Activated naive CD4-positive, alpha-beta T cell (primary cell): Measurements from ENCODE around the gene ZRANB3.
"Not testable (repeated sequence)": the region's sequence is repeated elsewhere in the genome, so short reads cannot be mapped to it uniquely, and the experiment has no call there.

Experiments
- DNase-seq, 4 experiments: peaks; one replicate each; lab custom pipeline; 2025; lab: John Stamatoyannopoulos, UW

Gene ZRANB3

GRCh38 chr2:135530313-135531230, at the start of gene ZRANB3:
Gene ZRANB3 (minus strand): TSS chr2:135531218.
- peak; percentile 70 to 87 (median 78) for DNase-seq

- no peak for DNase-seq
Measured at GRCh38 chr2:135573620-135574019, 42.6 kb upstream of the ZRANB3 start.

DNA sequence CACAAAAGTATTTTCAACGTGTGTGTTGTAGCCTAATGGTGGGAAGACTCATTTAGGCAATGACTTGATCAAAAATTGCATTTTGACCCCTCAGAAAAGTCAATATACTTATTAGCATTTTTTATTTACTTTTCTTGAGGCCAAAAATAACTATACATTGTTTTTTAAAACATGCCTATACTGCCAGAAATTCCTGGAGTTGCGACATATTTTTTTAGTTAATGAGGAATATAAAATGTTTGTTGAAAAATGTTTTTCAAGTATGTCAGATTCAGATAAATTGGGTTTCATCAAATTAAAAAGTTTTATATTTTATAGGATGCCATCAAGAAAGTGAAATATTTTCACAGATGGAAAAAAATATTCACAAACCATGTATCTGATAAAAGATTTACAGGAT, 39.9 kb upstream of the ZRANB3 start:
- no peak for DNase-seq

DNA sequence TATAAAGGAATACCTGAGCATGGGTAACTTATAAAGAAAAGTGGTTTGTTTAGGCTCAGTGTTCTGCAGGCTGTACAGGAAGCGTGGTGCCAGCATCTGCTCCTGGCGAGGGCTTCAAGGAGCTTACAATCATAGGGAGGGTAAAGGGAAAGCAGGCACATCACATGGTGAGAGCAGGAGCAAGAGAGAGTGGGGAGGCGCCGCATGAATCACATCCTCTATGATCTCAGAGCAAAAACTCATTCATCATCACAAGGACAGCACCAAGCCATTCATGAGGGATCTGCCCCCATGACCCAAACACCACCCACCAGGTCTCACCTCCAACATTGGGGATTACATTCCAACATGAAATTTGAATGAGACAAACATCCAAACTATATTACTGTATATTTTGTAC, 32.8 kb upstream of the ZRANB3 start:
- DNase-seq: no peak

DNA sequence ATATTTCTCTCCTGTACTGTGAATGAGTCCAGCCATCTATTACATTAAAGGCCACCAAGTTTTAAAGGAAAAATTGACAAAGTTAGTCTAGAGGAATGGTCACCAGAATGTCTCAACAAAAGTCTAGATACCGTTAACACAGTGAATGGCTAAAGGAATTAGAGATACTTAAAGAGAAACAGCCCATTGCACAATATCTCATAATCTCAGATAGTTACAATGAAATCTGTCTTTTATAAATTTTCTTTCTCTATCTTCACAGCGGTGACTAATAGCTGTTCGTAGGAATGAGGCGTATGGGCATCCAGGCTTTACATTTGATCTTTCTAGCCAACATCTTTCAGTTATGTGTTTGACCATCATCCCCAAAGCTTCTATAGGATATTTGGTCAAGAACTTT, 30.9 kb upstream of the ZRANB3 start:
- DNase-seq: no peak

DNA sequence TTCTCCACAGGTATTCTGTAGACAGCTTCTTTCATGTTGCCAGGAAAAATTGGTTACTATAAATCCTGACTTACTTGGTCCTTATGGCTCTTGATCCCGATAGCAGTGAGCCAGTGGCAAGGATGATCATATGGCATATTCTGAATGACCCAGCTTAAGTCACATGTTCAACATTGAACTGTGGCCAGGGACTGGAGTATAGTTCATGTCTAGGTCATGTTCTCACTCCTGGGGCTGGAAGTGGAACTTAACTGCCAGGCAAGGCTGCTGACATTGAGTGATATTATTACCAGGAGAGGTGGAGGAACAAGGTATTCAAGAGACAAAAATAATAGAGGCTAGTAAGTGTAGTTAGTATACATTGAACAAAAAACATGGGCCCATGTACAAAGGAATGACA, 26.5 kb upstream of the ZRANB3 start:
- no peak for DNase-seq

- DNase-seq: no peak
Measured at GRCh38 chr2:135555311-135555710, 24.3 kb upstream of the ZRANB3 start.

DNA sequence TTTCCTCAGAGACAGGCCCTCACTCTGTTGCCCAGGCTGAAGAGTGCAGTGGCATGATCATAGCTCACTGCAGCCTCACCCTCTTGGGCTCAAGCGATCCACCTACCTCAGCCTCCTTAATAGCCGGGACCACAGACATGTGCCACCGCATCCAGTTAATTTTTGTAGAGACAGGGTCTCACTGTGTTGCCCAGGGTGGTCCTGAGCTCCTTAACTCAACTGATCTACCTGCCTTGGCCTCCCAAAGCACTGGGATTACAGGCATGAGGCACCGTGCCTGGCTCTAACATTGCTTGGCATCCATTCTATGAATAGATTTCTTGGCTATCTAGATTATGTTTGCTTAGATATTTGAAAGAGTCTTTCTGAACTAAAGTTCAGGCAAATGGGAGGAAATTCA, 21.9 kb upstream of the ZRANB3 start:
- no peak for DNase-seq

DNA sequence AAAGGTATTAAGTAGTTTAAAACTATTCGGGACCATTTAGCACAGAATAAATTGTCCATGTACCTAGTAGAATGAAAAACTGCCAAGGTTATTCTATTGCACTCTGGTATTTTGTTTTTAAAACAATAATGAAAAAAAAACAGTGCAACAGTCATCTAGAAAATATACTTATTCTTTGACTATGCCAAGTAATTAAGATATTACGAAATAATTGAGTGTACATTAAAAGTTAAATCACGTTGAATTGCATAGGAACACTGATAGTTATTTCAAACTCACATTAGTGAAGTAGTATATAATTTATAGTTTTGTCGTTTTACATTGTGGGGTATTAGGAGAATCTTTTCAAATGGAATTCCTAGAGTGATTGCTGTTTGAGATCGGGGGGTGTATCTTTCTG, 20.3 kb upstream of the ZRANB3 start:
- no peak for DNase-seq

DNA sequence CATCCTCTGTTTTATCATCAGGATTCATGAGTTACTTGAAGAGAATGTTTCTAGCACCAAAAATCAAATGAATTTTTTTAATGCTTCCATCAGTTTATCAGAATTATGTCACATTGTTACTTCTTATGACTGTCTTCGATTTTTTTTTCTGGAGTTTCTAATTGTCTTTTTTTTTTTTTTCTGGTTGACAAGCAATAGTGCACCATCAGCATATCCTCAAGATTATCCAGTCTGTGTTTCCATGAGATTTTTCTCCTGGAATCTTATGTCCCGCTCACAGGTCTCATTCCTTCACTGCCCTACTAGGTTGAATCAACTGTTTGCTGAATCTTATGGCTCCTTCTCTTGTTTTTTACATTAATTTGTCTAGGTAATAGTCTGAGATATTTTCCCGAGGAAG, 16.3 kb upstream of the ZRANB3 start:
- no peak for DNase-seq

DNA sequence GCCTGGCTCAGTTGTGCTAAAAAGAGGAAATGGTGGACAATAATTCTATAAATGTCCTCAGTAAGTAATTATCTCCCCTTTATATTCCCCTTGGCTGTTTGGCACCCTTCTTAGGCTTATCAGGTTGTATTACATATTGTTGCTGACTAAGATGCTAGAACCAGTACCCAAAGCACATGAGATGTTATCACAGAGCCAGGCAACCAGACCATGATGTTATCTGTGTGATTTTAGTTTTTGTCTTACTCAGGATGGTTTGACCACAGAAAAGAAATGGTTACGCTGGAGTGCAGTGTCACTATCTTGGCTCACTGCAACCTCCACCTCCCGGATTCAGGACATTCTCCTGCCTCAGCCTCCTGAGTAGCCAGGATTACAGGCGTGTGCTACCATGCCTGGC, 15.4 kb upstream of the ZRANB3 start:
- DNase-seq: no peak

GRCh38 chr2:135533545-135533944, 2.5 kb upstream of the ZRANB3 start:
- DNase-seq: not testable (repeated sequence)

- no peak for DNase-seq
Measured at GRCh38 chr2:135532581-135532980, 1.6 kb upstream of the ZRANB3 start.

DNA sequence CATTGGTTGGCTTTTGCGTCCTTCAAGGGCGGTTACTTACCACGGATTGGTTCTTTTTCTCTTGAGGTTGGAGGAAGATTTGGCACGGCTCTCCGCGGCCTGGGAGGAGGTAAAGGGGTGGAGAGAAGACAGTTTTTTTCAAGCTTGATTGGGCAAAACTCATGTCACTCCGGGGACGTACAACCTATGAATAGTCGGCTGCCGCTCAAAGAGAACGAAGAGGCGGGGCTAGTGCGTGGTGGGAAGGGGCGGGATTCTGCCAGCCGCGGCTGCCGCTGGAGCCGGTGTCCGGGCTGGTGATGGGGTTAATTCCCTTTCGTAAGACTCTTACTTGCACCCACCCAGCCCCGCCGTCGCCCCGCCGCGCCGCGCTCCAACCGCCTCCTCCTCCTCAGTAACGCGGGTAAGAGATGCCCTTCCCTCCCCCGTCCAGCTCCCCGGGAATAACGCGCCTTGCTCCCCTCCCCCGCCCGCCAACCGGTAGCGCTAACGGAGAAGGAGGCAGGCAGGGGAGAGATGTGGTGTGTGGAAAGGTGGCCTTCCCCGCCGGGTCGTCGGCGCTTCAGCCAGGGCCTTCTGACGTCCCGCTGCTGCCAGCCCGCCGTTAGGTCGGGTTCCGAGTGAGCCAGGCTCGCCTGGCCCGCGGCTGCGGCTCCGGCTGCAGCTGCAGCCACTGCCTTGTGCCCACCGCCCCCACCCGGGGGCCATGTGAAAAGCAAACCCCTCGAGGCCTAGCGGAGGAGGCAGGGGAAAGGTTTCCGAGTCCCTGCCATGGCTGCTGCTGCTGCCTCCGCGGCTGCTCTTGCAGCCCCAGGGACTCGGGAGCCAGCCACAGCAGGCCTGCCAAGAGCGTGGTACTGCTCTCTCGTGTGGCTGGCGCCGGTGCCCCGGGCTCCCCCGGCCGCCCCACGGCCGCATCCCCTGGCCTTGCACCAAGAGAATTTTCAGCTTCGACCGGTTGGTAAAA, 496 bp upstream of the ZRANB3 start, which contains the start of gene R3HDM1:
Gene R3HDM1 (plus strand): TSS at position 254 of the 967 bp plus-strand sequence. CDS start 73,362 bp downstream, outside the sequence.
- peak; percentile 69 to 84 (median 80) for DNase-seq

GRCh38 chr2:135528006-135528405, 3.0 kb downstream of the ZRANB3 start:
- DNase-seq: no peak

DNA sequence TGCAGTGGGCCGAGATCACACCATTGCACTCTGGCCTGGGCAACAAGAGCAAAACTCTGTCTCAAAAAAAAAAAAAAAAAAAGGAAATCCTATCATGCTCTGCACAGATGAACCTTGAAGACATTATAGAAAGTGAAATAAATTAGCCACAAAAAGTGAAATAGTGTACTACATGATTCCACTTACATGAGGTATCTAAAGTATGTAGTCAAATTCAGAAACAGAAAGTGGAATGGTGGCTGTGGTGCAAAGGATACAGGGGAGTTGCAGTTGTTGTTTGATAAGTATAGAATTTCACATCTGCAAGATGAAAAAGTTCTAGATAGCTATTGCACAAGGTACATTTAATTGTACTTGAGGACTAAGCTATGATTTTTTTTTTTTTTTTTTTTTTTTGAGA, 5.2 kb downstream of the ZRANB3 start:
- DNase-seq: no peak

DNA sequence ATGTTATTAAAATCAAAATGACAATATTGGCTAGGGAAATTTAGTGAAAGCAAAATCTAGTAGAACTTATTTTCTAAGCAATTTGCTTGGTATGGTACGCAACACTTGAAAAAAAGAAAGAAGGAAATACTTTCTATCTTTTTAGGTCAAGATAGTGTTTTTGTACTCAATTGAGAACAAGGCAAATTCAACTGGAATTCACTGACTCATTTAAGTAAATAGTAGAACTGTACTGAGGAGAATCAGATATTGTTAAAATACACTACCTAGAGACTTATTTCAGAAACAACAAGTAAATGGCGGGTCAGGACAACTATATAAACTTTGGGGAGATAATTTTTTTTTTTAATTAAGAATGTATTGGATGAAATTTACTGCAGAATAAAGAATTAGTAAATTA, 18.9 kb downstream of the ZRANB3 start:
- DNase-seq: no peak

DNA sequence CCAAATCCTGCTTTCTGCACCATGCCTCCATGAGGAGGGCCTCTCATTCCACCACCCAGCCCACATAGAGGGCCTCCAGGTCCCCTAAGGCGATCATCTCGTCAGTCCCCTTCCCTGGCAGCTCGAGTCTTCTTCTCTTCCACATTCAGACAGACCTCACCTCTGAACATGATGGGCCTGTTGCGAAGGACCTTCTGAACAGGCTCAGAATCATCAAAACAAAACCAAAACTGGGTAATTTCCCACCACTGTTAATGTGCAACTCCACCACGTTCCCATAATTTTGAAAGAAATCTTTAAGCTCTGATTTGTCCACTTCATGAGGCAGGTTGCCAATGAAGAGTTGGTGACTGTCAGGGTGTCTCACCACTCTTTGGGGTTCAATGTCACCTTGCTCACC, 20.4 kb downstream of the ZRANB3 start:
- no peak for DNase-seq

GRCh38 chr2:135504811-135505210, 26.2 kb downstream of the ZRANB3 start:
- DNase-seq: no peak

DNA sequence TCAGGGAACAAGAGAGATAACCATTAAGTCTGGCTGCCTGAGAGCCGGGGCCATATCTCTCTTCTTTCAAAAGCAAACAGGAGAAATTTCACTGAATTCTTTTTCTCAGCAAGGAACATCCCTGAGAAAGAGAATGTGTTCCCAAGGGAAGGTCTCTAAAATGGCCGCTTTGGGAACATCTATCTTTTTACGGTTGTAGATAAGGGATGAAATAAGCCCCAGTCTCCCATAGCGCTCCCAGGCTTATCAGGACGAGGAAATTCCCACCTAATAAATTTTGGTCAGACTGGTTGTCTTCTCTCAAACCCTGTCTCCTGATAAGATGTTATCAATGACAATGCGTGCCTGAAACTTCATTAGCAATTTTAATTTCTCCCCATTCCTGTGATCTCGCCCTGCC, 32.4 kb downstream of the ZRANB3 start:
- DNase-seq: not testable (repeated sequence)

DNA sequence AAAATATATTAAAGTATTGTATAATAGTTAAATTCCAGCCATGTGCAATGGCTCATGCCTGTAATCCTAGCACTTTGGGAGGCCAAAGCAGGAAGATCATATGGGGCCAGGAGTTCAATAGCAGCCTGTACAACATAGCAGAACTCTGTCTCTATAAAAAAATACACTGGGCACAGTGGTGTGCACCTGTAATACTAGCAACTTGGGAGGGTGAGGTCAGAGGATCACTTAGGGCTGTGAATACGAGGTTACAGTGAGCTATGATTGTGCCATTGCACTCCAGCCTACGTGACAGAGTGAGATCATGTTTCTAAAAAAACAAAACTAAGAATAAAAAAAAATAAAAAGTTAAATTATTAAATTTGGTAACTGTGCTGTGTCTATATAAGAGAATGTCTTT, 36.1 kb downstream of the ZRANB3 start:
- no peak for DNase-seq

DNA sequence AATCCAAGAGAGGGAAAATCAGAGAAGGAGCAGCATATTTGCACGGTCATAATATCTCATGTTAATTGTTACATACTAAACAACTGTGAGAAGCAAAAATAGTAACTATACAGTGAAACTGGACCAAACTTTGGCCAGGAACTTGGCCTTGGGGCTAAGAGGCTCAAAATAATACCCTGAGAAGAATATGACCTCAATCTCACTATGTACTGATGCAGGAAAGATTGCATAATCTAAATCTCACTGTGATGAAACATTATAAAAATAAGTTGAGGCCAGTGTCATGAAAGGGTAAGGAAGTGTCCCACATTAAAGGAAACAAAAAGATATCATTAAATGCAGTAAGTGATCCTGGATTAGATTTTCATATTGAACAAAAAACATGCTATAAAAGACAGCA, 36.5 kb downstream of the ZRANB3 start:
- no peak for DNase-seq

DNA sequence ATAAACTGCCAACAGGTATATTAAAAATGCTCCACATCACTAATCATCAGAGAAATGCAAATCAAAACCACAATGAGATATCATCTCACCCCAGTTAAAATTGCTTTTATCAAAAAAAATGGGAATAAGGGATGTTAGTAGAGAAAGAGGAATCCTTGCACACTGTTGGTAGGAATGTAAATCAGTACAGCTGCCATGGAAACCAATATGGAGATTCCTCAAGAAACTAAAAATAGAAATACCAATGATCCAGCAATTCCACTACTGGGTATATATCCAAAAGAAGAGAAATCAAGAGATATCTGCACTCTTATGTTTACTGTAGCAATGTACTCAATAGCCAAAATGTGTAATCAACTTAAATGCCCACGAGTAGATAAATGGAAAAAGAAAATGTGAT, 40.6 kb downstream of the ZRANB3 start:
- no peak for DNase-seq
